Prostate gland (tissue), 2 donors: ENCODE measurements around the gene PSPH.

Experiments
- CTCF ChIP-seq, 4 experiments: fragments of 200-600 bp in 2 of 4; fragments of 450-650 bp in 2 of 4; sonication (generic) in 2 of 4; IDR thresholded peaks; 1 replicate in 3 of 4; 2 replicates in 1 of 4; pipeline ENCODE4 v1.5.1; 2016 to 2019; ENCODE audit warnings: antibody characterized with exemption in 4 of 4, mild to moderate bottlenecking in 2 of 4, moderate library complexity in 2 of 4
- POLR2AphosphoS5 ChIP-seq: sonication (generic); formaldehyde crosslinking; IDR thresholded peaks from one replicate; pipeline ENCODE4 v1.6.1; 2017; ENCODE audit warnings: antibody characterized with exemption

GRCh38 chr7:55970561-55970960 lies 80.7 kb downstream of the PSPH start:
- TF ChIP-seq CTCF (IDR thresholded peaks at IDR 0.05) (no peak), POLR2AphosphoS5 (no peak)
